NK-92 (cell line): ENCODE results near the gene ABHD6.
"Not testable (repeated sequence)": the region's sequence is repeated elsewhere in the genome, so short reads cannot be mapped to it uniquely, and the experiment has no call there.

Source experiments
- DNase-seq: peaks from one replicate; lab custom pipeline; 2025; ENCODE audit not compliant: unreplicated experiment; lab: John Stamatoyannopoulos, UW

Gene ABHD6

DNA sequence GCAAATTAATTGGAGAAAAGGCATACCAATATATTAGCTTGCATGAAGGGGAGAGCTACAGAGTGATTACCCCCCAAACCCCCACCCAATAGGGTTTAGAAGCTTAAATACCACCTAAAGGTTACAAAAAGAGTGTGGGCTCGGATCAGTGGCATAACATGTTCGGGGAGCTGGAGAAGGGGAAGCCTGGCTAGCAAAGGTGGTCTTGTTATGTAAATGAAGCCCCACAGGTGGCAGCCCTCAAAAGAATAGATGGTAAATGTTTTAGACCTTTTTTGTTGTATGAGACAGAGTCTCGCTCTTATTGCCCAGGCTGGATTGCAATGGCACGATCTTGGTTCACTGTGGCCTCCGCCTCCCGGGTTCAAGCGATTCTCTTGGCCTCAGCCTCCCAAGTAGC is 84.2 kb downstream of the ABHD6 start:
- no peak for DNase-seq

DNA sequence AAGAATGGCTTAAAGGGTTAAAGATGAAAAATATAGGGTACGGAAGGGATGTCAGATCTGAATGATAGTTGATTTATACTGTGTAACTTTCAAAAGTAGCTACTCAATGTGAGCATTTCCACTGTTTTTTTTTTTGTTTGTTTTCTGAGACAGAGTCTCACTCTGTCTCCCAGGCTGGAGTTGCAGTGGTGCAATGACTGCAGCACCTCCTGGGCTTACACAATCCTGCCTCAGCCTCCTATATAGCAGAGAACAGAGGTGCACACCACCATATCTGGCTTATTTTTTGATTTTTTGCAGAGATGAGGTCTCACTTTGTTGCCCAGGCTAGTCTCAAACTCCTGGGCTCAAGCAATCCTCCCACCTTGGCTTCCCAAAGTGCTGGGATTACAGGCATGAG is 85.2 kb downstream of the ABHD6 start:
- no peak for DNase-seq

DNA sequence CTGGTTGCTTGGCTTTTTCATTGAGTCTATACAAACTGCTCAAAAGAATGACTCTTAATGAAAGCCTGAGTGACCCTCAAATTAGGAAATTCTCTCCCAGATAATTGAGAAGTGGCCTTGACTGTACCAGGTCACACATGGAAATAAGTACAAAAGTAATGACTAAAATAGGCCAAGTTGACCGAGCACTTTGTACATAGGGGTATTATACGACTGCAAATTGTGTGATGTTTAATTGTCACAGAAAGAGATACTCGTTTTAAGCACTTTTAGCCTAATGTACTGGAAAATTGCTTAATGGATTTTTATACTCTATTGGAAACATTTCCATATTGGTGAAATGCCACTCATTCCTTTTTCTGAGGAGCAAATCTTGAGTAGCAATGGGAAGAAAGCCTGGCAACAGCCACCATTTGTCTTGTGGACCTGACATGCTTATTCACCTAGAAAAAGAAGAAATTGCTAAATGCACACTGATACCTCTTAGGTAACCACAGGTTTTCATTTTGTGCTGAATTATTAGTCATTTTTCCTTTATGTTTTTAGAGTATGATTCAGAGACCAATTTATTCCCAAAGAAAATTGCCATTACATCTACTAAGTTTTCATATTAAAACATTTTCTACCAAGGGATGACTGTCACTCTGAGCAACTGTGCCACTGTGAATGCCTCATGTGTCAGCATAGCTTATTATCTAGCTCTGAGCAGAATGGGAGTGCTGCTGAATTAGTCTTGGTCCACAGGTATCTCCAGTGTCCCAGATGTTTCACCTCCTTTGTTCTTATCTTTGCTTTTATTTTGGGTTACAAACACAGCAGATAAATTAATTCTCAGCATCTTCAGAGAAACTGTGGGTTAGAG is 86.2 kb downstream of the ABHD6 start:
- DNase-seq, result no peak

DNA sequence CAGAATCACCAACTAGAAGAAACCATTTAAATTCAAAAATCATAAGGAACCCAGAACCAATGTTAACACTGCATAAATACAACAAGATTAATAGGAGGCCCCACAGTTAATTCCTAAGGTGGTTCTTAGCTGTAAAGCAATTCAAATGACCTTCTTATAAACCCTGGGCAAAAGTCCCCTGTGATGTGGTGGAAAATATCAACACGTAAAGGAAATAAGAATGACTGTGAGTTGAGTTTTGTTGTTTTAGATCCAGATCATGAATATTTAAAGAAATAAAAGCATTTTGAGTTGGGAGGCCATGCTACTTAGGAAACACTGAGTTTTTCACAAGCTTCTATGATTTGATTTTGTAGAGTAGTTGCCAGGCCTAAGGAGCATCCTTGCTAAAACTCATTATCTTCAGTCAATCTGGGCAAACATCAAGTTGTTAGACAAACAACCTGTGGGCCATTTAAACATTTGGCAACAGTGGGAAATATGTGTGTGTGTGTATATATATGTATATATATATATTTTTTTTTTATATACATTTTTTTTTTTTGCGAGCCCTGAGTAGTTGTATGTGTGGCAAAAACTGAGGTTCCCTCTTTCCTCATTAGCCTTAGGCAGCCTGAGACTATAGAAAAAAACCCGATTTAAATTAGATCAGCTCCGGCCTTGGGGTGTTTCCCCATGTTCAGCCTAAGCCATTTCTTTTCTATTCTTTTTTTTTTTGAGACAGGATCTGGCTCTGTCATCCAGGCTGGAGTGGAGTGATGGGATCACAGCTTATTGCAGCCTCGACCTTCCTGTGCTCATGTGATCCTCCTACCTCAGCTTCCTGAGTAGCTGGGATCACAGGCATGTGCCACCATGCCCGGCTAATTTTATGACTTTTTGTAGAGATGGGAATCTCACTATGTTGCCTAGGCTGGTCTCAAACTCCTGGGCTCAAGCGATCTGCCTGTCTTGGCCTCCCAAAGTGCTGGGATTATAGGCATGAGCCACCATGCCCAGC is 87.1 kb downstream of the ABHD6 start:
- no peak for DNase-seq

DNA sequence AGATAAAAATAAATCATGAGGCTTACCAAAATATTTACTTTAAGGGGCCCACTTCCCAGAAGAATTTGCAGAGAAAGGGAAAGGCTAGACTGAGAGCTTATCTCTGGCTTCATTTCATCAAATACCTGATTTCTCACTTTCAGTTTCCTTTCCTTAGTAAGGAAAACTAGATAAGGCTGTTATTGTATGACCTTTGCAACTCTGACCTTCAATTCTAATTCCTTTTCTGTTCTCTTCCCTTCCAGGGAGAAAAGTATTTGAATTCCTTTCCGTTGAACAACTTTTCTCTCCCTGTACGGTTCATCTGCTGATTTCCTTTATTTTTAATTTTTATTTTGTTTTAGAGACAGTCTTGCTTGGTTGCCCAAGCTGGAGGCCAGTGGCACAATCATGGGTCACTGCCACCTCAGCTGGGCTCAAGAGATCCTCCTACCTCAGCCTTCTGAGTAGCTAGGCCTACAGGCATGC is 88.0 kb downstream of the ABHD6 start:
- DNase-seq, result no peak

DNA sequence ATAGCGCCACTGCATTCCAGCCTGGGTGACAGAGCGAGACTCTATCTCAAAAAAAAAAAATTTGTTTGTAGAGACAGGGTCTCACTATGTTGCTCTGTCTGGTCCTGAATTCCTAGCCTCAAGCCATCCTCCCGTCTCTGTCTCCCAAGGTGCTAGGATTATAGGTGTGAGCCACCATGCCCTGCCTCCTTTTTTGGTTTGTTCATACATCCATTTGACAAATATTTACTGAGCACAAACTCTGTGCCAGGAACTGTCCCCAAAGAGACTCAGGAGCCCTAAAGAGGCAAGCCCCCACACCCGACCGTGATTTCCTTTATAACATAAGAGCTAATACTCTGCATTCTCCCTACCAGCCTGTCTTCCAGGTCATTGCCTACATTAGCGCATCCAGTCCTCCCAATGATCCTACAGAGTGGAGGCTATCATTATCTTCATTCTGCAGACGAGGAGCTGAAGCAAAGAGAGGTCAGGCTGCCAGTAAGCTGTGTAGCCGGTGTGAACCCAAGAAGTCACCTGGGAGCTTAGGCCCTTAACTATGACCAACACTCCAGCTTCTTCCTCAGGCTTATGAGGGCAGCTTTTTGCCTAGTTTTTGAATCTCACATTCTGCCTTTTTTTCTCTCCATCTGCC is 88.8 kb downstream of the ABHD6 start:
- DNase-seq, result no peak

DNA sequence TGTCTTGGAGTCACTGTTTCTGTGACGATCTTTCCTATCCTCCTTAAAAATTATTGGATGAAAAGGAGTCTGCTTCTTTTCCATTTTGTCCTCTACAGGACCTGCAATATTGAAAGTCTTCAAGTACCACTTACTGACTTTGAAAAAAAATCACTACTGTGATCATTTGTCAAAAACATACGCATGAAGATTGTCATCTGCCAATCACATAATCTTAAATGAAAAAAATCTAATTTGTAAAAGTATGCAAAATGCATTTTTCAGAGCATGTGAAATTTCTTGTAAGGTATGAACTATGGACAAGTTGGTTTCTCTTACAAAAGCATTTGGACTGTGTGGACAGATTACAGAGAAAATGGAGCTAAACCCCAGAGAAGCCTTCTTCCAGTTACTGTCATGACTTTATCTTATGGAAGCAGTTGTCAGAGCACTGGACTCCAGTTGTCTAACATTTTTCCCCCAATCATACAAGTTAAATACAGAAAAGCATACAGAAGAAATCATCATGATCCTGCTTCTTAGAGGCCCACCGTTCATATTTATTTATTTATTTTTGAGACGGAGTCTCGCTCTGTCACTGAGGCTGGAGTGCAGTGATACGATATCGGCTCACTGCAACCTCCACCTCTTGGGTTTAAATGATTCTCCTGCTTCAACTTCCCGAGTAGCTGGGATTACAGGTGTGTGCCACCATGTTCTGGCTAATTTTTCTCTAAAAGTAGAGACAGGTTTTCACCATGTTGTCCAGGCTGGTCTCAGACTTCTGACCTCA is 91.7 kb downstream of the ABHD6 start:
- DNase-seq, result no peak

DNA sequence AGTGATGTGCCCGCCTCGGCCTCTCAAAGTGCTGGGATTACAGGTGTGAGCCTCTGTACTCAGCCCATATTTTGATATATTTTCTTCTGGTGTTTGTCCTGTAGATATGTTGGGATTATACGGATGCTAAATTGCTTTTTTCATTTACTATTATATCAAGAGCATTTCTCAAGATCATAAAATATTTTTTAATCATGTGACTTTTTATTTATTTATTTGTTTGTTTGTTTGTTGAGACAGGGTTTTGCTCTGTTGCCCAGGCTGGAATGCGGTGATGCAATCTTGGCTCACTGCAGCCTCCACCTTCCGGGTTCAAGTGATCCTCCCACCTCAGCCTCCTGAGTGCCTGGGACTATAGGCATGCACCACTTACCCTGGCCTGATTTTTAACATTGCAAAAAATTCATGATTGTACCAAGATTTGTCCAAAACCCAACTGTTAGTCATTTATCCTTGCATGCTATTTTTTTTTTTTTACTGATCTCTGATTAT is 92.4 kb downstream of the ABHD6 start:
- DNase-seq, result no peak

DNA sequence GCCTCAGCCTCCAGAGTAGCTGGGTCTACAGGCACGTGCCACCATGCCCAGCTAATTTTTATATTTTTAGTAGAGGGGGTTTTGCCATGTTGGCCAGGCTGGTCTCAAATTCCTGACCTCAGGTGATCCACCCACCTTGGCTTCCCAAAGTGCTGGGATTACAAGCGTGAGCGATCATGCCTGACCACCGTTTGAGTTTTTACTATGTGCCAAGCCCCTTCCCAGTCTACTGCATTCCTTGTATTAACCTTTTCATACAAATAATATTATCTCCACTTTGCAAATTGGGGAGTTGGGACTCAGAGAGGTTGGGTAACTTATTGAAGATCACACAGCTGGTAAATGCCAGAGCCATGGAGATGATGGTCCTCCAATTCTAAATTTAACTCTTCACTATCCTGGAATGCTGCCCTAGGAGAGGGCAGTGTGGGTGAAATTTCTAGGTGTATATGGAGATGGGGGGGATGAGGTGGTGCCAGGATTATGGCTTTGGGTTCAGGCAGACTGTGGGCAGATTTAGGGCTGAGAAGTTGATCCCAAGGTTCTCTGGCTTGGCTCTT is 94.1 kb downstream of the ABHD6 start:
- DNase-seq, result no peak

DNA sequence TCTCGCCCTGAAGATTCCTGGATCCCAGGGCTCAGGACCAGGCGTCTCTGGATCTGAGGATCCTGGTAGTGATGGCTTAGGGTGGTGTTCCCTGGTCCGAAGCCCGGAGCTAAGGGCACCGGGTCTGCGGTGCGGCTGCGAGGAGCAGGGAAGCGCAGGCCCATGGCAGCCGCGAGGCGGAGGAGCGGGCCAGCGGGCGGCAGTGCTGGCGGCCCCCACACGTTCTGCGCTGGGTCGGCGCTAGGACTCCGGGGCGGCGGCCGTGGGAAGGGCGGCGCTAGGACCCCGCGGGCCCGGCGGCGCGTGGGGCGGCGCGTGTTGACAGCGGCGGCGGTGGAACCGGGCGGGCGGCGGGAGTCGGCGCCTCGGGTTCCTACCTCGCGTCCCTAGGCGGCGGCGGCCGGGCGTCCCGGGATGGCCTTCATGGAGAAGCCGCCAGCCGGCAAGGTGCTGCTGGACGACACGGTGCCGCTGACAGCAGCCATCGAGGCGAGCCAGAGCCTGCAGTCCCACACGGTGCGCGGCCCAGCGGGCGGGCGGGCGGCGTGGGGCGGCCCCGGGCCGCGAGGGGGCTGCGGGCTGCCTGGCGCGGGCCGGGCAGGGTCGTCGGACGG is 95.1 kb downstream of the ABHD6 start, which contains the start of gene PXK:
PXK (plus strand) TSS at position 318 of the 614 bp plus-strand sequence; CDS start at position 415, 97 bp downstream.
- DNase-seq, result no peak

DNA sequence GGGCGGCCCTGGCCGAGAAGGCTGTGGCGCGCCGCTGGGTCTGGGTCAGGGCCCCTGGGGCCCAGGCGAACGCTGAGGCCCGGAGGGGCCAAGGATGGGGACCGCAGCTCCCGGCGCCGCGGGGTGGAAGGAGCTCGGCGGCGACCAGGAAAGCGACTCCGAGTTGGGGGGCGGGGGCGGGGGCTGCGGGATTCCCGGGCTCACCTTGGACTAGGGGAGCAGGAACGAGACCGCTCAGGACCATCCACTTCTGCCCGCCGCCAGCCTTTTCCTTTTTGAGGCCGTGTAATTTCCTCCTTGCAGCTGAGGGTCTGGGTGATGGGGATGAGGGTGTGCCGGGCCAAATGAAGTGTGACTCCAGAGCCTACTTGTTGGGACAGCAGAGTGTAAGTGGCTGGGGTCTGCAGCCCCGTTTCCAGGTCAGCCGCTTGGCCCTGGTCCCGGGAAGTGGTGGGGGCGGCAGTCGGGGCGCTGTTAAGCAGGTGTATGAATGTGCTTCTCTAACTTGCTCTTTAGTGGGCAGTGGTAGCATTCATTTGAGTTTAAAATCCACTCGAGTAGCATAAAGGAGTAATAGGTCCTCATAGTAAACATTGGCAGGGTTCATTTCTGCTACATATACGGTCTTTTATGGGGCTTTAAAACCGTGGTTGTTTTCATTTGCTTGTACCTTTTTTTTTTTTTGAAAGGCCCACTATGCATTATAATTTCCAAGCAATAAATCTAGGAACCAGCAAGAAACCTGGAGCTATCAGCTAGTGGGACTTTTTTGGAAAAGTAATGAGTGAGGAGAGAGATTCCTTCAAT is 95.8 kb downstream of the ABHD6 start:
- no peak for DNase-seq

DNA sequence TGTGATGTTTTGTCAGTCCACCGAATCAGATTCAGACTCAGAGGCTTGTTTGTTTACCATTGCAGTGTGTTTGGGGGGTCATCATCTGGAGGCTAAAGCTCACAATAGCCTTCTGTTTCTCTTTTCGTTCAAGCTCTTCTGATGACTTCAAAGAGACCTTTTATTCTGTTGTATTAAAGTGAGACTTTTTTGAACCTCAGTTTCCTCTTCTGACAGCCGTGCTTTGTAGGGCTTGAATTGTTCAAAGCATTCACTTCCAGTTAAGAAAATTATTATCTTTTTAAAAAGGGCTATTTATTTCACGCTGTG is 96.4 kb downstream of the ABHD6 start:
- DNase-seq, result no peak

DNA sequence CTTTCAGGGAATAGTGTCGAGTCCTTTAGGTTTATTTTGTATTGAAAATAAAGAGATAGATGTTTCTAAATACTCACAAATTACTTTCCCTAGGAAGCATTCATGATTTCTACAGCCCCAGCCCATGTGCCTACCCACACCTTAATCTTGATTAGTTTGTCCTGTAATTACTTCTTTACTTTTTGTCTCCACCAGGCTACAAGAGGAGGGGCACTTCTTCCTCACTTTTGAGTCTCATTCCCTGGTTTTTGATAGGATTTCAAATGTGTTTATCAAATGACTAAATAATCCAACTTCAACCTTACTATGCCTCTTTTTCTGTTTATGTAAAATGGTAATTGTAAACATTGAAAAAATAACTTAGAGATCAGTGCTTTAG is 96.9 kb downstream of the ABHD6 start:
- DNase-seq, result no peak

DNA sequence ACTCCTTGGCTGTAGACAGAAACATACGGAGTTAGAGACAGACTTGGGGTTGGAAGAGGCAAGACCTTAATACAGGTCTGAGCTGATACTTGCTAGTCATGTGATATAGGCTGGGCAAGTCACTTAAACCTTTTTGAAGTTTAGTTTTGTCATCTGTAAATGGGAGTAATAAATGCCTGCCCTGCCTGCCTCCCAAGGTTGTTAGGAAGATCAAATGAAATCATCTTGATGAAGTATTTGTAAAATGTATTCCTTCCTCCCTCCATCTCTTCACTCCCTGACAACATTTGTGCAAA is 98.0 kb downstream of the ABHD6 start:
- no peak for DNase-seq

DNA sequence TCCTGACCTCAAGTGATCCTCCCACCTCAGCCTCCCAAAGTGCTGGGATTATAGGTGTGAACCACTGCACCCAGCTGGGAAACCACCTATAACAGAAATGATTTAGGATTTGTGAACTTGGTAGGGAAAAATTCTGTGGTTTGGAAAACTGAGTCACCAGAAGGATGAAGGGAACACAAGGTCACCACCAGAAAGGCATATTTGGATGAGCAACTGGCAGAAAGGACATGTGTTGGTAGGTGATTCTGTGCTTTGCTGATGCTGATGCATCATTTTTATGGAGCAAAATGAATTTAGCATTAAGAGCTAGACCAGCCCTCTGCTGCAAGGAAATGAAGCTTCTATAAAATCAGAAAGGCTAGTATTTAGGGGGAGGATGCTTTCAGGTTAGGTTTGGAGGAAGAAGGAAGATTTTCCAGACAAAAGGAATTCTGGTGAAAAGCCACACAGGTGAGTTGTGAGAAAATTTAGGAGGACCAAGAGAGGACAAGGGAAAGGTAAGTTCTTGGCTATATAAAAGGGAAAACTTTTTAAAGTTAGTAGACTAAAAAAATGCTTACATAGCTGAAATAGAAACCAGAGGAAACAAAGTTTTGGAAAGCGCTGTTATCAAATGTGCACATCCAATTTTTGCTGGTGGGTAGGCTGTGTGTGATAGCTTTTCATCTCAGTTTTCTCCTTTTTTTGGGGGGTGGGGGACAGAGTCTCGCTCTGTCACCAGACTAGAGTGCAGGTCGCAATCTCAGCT is 98.7 kb downstream of the ABHD6 start:
- DNase-seq, result no peak

DNA sequence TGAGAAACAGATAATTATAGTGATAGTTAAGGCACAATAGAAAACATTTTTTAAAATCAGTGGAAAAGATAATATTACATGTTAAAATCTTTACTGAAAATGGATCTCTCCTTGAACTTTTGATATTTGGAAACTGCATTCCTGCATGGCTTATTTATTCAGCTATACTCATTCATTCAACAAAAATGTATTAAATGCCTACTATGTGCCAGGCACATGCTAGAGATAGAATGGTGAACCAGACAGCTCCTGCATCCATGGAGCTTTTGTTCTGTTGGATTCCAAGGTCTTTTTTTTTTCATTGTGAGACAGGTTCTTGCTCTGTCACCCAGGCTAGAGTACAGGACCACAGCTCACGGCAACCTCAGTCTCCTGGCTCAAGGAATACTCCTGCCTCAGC is 99.6 kb downstream of the ABHD6 start:
- DNase-seq, result no peak

DNA sequence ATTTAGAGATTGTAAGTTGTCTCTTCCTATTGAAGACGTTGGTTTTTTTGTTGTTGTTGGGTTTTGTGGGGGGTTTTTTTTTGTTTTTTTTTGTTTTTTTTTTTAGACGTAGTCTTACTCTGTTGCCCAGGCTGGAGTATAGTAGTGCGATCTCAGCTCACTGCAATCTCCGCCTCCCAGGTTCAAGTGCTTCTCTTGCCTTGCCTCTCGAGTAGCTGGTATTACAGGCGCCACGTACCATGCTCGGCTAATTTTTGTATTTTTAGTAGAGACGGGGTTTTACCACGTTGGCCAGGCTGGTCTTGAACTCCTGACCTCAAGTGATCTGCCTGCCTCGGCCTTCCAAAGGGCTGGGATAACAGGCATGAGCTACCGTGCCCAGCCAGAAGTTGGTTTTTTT is 101.6 kb downstream of the ABHD6 start:
- DNase-seq, result not testable (repeated sequence)

DNA sequence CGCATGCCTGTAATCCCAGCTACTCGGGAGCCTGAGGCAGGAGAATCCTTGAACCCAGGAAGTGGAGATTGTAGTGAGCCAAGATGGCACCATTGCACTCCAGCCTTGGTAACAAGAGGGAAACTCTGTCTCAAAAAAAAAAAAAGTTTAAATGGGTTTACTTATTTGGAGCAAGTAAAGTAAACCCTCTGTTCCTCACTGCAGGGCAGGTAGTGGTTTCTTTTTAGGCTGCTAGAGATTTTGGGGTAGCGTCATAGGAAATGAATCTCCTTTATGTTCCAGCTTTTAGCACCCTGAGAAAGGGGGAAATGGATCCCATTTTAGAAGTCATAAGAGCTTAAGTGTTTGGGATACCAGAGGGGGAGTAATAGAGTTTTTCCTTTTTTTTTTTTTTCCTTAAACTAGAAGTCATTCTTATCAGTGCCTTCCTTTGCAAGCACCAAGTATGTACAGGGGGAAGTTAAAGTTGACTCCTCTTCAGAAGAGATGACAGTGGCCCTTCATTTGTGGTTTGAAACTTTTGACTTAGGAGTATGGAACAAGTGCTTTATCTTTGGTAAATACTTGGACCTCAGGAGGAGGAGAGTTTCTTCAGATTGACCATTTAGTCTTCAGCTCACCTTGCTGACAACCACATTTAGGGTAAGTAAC is 103.1 kb downstream of the ABHD6 start:
- DNase-seq, result no peak
